Endothelial cell of umbilical vein (primary cell): ENCODE results near the gene SART3. TPM values are rescaled to one million over a fixed set of nuclear protein-coding genes. Genes with fewer than 3 reads are reported as not detected.

ENCODE experiments used
- BruUV-seq: library from RNA; stranded (reverse); fragments of 400-500 nt; replicated peaks from 2 replicates; lab custom pipeline; 2021; lab: Mats Ljungman, UMichigan
- CTCF ChIA-PET: fragments of 300-600, 350-600 bp; sonication (Branson Sonifier 250); formaldehyde crosslinking; loops from one replicate; lab custom pipeline; 2021; ENCODE audit warnings: antibody characterized with exemption, inconsistent platforms; lab: Charles Lee
- POLR2A ChIA-PET: fragments of 300-600, 350-600 bp; sonication (Branson Sonifier 250); formaldehyde crosslinking; loops from one replicate; lab custom pipeline; 2021; ENCODE audit warnings: antibody characterized with exemption, inconsistent platforms; lab: Charles Lee
- DNase-seq: peaks from one replicate; pipeline ENCODE4 v3.0.0-alpha.2; 2011; ENCODE audit warnings: low read depth, low spot score
- FAIRE-seq: peaks from 2 replicates; lab custom pipeline; 2011; peaks lifted over from hg19 to GRCh38; lab: Jason Lieb, UNC
- H2AFZ ChIP-seq: 2 replicates; pipeline ENCODE4 v1.6.0; 2012; ENCODE audit warnings: low read depth, low read length, control low read depth, inconsistent platforms
- H3K27ac ChIP-seq: 2 replicates; pipeline ENCODE4 v1.5.1; 2011; ENCODE audit warnings: low read depth, mild to moderate bottlenecking, control low read depth, low read length, moderate library complexity; ENCODE audit not compliant: insufficient read depth
- H3K27me3 ChIP-seq, 2 experiments: 2 replicates each; pipeline versions ENCODE4 v1.6.0 to v1.6.1; 2011; ENCODE audit warnings: low read length in 2 of 2, mixed read lengths in 1 of 2; ENCODE audit not compliant: control insufficient read depth in 2 of 2, insufficient read depth in 2 of 2
- H3K36me3 ChIP-seq, 2 experiments: 2 replicates in 1 of 2; 3 replicates in 1 of 2; pipeline ENCODE4 v1.5.1; 2011; ENCODE audit warnings: low read length in 2 of 2, mild to moderate bottlenecking in 1 of 2, moderate library complexity in 1 of 2; ENCODE audit not compliant: control insufficient read depth in 2 of 2, insufficient read depth in 2 of 2; ENCODE audit errors: extremely low read depth in 1 of 2
- H3K4me1 ChIP-seq: 3 replicates; pipeline ENCODE4 v1.5.1; 2011; ENCODE audit warnings: mild to moderate bottlenecking, low read length; ENCODE audit not compliant: control insufficient read depth, insufficient read depth; ENCODE audit errors: extremely low read depth
- H3K4me2 ChIP-seq: 2 replicates; pipeline ENCODE4 v1.6.1; 2011; ENCODE audit warnings: low read length, control low read depth, mixed read lengths; ENCODE audit not compliant: insufficient read depth
- H3K4me3 ChIP-seq, 3 experiments: fragments of 200-600 bp in 1 of 3; sonication (generic), shearing (Covaris generic) in 1 of 3; replicated peaks in 1 of 3; 2 replicates each; pipeline ENCODE4 v1.5.1; 2011 to 2016; ENCODE audit warnings: control low read depth in 3 of 3, low read length in 3 of 3, mild to moderate bottlenecking in 2 of 3, inconsistent platforms in 1 of 3, low read depth in 1 of 3, moderate library complexity in 1 of 3; ENCODE audit not compliant: insufficient read depth in 1 of 3
- H3K79me2 ChIP-seq: 2 replicates; pipeline ENCODE4 v1.6.0; 2012; ENCODE audit warnings: low read length, inconsistent platforms; ENCODE audit not compliant: control insufficient read depth, insufficient read depth
- H3K9ac ChIP-seq: replicated peaks from 2 replicates; pipeline ENCODE3; 2011; ENCODE audit warnings: low read length, control low read depth; ENCODE audit not compliant: insufficient read depth; ENCODE audit errors: extremely low read depth
- H3K9me1 ChIP-seq: replicated peaks from 3 replicates; pipeline ENCODE4 v1.6.0; 2011; ENCODE audit warnings: mild to moderate bottlenecking, low read length; ENCODE audit not compliant: control insufficient read depth, insufficient read depth; ENCODE audit errors: extremely low read depth
- H3K9me3 ChIP-seq: replicated peaks from 2 replicates; pipeline ENCODE4 v1.5.1; 2012; ENCODE audit warnings: low read length, inconsistent platforms; ENCODE audit not compliant: control insufficient read depth, insufficient read depth
- H4K20me1 ChIP-seq: replicated peaks from 2 replicates; pipeline ENCODE3; 2011; ENCODE audit warnings: mild to moderate bottlenecking, low read length; ENCODE audit not compliant: control insufficient read depth, insufficient read depth; ENCODE audit errors: extremely low read depth
- EZH2 ChIP-seq: IDR thresholded peaks from 2 replicates; pipeline ENCODE4 v1.6.1; 2012; ENCODE audit warnings: borderline replicate concordance, low read depth, mild to moderate bottlenecking, moderate library complexity, low read length, inconsistent platforms; ENCODE audit not compliant: severe bottlenecking
- FOS ChIP-seq: IDR thresholded peaks from 2 replicates; pipeline ENCODE4 v1.6.1; 2011; ENCODE audit warnings: mild to moderate bottlenecking, low read length, moderate library complexity, borderline replicate concordance; ENCODE audit not compliant: insufficient read depth
- GATA2 ChIP-seq: IDR thresholded peaks from 2 replicates; pipeline ENCODE4 v1.7.0; 2011; ENCODE audit warnings: low read depth, mild to moderate bottlenecking, moderate library complexity, mixed read lengths, low read length; ENCODE audit not compliant: insufficient read length, insufficient read depth
- JUN ChIP-seq: IDR thresholded peaks from 2 replicates; pipeline ENCODE4 v1.6.1; 2011; ENCODE audit warnings: borderline replicate concordance, low read depth; ENCODE audit not compliant: insufficient read length, insufficient read depth
- MYC ChIP-seq: IDR thresholded peaks from one replicate; pipeline ENCODE4 v1.6.1; 2011; ENCODE audit warnings: mild to moderate bottlenecking, low read depth, low read length
- POLR2A ChIP-seq: IDR thresholded peaks from 2 replicates; pipeline ENCODE4 v1.6.1; 2012; ENCODE audit warnings: low read depth, mild to moderate bottlenecking, control low read depth, low read length
- POLR2AphosphoS5 ChIP-seq: IDR thresholded peaks from 2 replicates; pipeline ENCODE4 v1.6.1; 2012; ENCODE audit warnings: low read depth, mild to moderate bottlenecking, control low read depth, low read length, moderate library complexity; ENCODE audit not compliant: insufficient read depth
- dilution Hi-C: fragments of 300-500 bp; cut with MboI; formaldehyde crosslinking; loops from one replicate; pipeline ENCODE4 v1.15.0; 2019; ENCODE audit warnings: low sequenced_read_pairs; ENCODE audit not compliant: extremely low pct_ligation_motif_present
- intact Hi-C: fragments of 100-400 bp; cut with micrococcal nuclease; formaldehyde crosslinking; loops from one replicate; pipeline ENCODE4 v1.10.0; 2022
- polyA plus RNA-seq, 4 experiments: library from polyadenylated mRNA; depleted of rRNA in 3 of 4; stranded (reverse) in 3 of 4; unstranded in 1 of 4; fragments of >200 nt; gene quantifications; 2 replicates each; pipeline versions ENCODE4 v1.2.1 to v1.2.3, GENCODE V29; 2011 to 2012; ENCODE audit warnings: missing spikeins in 1 of 4
- total RNA-seq: library from RNA; stranded (reverse); gene quantifications from 2 replicates; pipeline ENCODE4 v1.2.3, GENCODE V29; 2021
- TF ChIP-seq, protein P1 (sequence below): IDR thresholded peaks from 2 replicates; pipeline ENCODE4 v1.6.1; 2011; ENCODE audit not compliant: insufficient read depth, insufficient read length
- TF ChIP-seq, protein P2 (sequence below), 2 donors: IDR thresholded peaks; 1 replicate in 1 of 2; 2 replicates in 1 of 2; pipeline ENCODE4 v1.5.1; 2011; ENCODE audit warnings: low read length in 2 of 2, mild to moderate bottlenecking in 2 of 2, moderate library complexity in 2 of 2, control low read depth in 1 of 2, inconsistent platforms in 1 of 2, low read depth in 1 of 2; ENCODE audit not compliant: insufficient read depth in 1 of 2; ENCODE audit errors: extremely low read depth in 1 of 2

The SART3 gene
- total and polyA plus RNA-seq, 2 donors (not counting 3 experiments of a cell fraction or from before 2014, with no cell fraction given) = 13.9 to 50.7 TPM

DNA sequence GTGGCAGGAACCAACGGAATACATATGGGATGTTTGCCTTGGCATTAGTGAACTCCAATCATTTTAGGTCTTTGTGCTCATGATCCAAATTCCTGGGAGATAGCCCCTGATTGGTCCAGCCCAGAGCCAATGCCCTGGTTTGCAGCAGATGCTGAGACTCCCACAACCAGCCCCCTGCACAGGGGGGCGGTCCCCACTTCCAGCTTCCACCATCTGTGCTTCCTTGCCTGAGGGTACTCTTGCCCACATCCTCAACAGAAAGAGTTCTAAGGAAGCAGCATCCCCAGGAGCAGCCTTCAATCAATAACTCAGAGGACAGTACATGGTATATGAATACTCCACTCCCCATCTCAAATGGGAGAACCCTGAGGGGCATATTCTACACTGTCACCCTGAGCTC is 85.6 kb downstream of the SART3 start:
- H3K9ac ChIP-seq = no peak overlapping the region
- CTCF ChIA-PET = no interaction called here
- no peaks in the 10 kb centered on the region for H3K36me3 ChIP-seq
- dilution Hi-C loops (no loop called here), intact Hi-C loops (no loop called here)
- no peak for DNase-seq
- no peaks in the 10 kb centered on the region for H3K9me3 ChIP-seq
- FAIRE-seq = no peak
- H3K27me3 ChIP-seq = no peaks in the 10 kb centered on the region
- POLR2A ChIA-PET = no interaction called here
- no peak overlapping the region for H3K4me2 ChIP-seq
- no peaks in the 10 kb centered on the region for H3K79me2 ChIP-seq
- no peak for TF ChIP-seq MYC
- TF ChIP-seq, protein P1, sequence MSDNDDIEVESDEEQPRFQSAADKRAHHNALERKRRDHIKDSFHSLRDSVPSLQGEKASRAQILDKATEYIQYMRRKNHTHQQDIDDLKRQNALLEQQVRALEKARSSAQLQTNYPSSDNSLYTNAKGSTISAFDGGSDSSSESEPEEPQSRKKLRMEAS = no peak
- BruUV-seq = no TSS peak
- H3K9me1 ChIP-seq = no peaks in the 10 kb centered on the region
- no peaks in the 10 kb centered on the region for H4K20me1 ChIP-seq
- H3K27ac ChIP-seq = no peak overlapping the region
- no peak overlapping the region for H2AFZ ChIP-seq
- no peak overlapping the region for H3K4me3 ChIP-seq
- H3K4me1 ChIP-seq = no peaks in the 10 kb centered on the region

DNA sequence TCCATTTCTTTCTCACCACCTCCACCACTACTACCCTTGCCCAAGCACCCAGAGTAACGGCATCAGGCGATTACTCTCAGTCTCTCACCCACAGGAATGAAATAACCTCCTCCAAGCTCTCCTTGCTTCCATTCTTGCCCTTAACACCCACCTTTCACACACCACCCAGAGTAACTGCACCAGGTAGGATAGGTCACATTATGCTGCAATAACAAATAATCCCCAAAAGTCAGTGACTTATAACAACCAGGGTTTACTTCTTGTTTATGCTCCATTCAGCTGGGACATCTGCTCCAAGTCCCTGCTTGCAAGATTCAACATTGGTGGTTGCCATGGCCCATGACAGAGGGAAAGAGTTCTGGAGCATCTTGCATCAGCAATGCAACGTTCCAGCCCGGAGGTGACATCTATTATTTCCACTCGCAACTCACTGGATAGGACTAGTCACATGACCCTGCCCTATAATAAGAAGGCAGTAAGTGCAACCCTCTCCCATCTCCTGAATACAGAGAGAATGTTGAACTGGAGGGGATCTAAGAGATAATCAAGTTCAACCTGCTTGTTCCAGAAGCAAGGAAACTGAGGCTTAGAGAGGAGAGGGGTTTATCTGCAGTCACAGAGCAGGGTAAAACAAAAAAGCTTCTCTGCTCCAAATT is 87.4 kb downstream of the SART3 start:
- DNase-seq (no peak), FAIRE-seq (no peak)
- Histone ChIP-seq H3K9me1 (no peaks in the 10 kb centered on the region), H4K20me1 (no peaks in the 10 kb centered on the region), H3K4me1 (no peaks in the 10 kb centered on the region), H3K27me3 (no peaks in the 10 kb centered on the region), H2AFZ (no peak overlapping the region), H3K4me2 (no peak overlapping the region), H3K9ac (no peak overlapping the region), H3K79me2 (no peaks in the 10 kb centered on the region), H3K27ac (no peak overlapping the region), H3K9me3 (no peaks in the 10 kb centered on the region), H3K36me3 (no peaks in the 10 kb centered on the region), H3K4me3 (no peak overlapping the region)
- CTCF ChIA-PET = interaction anchor here (1.7 kb wide), 1 partner anchor 20 kb away, joined by 3 read pairs; no protein-coding TSS in a partner anchor
- intact Hi-C loops (no loop called here), dilution Hi-C loops (no loop called here)
- no TSS peak for BruUV-seq
- POLR2A ChIA-PET = no interaction called here
- no peak for TF ChIP-seq EZH2
- no peak for TF ChIP-seq JUN
- TF ChIP-seq, protein P1 = no peak
- no peak for TF ChIP-seq GATA2
- TF ChIP-seq, protein P2, sequence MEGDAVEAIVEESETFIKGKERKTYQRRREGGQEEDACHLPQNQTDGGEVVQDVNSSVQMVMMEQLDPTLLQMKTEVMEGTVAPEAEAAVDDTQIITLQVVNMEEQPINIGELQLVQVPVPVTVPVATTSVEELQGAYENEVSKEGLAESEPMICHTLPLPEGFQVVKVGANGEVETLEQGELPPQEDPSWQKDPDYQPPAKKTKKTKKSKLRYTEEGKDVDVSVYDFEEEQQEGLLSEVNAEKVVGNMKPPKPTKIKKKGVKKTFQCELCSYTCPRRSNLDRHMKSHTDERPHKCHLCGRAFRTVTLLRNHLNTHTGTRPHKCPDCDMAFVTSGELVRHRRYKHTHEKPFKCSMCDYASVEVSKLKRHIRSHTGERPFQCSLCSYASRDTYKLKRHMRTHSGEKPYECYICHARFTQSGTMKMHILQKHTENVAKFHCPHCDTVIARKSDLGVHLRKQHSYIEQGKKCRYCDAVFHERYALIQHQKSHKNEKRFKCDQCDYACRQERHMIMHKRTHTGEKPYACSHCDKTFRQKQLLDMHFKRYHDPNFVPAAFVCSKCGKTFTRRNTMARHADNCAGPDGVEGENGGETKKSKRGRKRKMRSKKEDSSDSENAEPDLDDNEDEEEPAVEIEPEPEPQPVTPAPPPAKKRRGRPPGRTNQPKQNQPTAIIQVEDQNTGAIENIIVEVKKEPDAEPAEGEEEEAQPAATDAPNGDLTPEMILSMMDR (IDR thresholded peaks at IDR 0.05; ENCODE audit: extremely low read depth in 1 of 2, insufficient read depth in 1 of 2, low read depth in 1 of 2, low read length in 2 of 2) = no peak
- TF ChIP-seq FOS = no peak
- no peak for TF ChIP-seq POLR2A
- no peak for TF ChIP-seq MYC
- no peak for TF ChIP-seq POLR2AphosphoS5
